GM10266 (cell line): ENCODE data around the gene VWCE.
"Not testable (repeated sequence)": the region's sequence is repeated elsewhere in the genome, so short reads cannot be mapped to it uniquely, and the experiment has no call there.

ENCODE experiments used
- DNase-seq: peaks from one replicate; pipeline ENCODE4 v3.0.0; 2012; ENCODE audit errors: extremely low spot score
- CTCF ChIP-seq: IDR thresholded peaks from 2 replicates; pipeline ENCODE4 v1.5.1; 2012; ENCODE audit warnings: mild to moderate bottlenecking, low read depth; ENCODE audit not compliant: control insufficient read depth, insufficient read depth; ENCODE audit errors: missing control alignments

VWCE gene

DNA sequence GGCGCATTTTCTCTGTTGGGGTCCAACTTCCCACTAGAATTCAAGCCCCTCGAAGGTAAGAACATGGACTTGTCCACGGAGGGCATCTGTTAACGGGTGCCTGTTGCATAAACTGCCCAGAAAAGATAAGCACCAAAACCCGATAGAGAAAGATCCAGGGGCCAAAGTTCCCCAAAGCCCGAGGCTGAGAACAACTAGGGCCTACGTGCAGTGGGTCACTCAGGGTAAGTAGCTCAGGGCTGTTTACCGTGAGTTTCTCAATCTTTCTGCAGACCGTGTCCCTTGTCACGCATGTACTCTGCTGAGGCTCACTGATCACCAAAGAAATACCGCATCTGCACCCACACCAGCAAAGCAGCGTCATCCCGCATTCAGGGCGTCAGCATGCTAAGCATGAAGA lies 29.8 kb downstream of the VWCE start:
- DNase-seq, result no peak
- TF ChIP-seq CTCF, result no peak

GRCh38 chr11:61264795-61265194 lies 30.3 kb downstream of the VWCE start:
- no peak for TF ChIP-seq CTCF
- DNase-seq, result no peak

DNA sequence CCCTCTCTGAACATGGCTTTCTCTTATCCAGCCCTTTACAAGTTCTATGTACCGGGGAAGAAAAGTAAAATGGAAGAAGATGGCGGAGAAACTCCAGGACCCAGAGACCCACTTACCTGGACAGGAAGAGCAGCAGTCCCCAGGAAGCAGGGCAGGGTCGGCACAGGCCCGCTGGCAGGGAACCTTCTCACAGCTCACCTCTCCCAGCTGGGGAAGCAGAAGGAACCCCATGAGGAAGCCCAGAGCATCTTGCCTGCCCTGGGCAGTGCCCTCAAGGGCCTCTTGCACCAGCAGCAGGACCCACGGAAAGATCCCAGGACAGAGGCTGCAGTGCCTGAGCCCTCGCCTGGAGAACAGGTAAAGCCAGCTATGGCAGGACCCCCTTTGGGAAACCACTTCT lies 30.7 kb downstream of the VWCE start:
- TF ChIP-seq CTCF, result no peak
- no peak for DNase-seq

GRCh38 chr11:61259363-61259762 lies 35.8 kb downstream of the VWCE start:
- no peak for TF ChIP-seq CTCF
- DNase-seq, result no peak

- no peak for DNase-seq
- no peak for TF ChIP-seq CTCF
Measured at GRCh38 chr11:61258546-61258945, 36.6 kb downstream of the VWCE start.

GRCh38 chr11:61256710-61257482 lies 38.2 kb downstream of the VWCE start:
- no peak for TF ChIP-seq CTCF
- no peak for DNase-seq

DNA sequence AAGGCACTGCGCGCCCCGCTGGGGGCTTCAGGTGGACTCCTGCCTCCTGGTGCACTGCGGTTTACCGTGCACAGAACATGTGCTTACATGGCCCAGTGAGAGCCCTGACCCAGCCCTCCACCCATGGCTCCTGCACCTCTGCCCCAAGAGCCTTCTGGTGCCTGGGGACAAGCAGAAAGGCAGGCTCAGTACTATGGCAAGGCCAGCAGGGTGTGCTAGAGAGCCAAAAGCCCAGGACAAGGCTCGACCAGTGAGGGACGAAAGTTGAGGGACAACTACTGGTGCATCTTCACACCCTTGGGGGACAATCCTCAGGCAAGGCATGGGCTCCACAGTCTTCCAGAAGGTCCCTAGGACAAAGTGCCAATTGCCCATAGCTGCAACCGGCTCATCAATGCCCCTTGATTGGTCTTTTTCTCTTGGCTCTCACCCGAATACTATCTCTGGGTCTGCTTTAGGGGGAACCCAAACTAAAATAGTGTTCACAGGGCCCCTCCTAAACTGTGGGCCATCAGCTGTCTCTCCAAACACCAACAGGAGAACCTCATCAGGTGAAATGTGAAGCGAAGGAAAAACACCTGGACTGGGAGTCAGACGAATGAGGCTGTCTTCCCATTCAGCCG lies 40.6 kb downstream of the VWCE start:
- peak; percentile 97 for TF ChIP-seq CTCF
- peak; percentile 87 for DNase-seq

DNA sequence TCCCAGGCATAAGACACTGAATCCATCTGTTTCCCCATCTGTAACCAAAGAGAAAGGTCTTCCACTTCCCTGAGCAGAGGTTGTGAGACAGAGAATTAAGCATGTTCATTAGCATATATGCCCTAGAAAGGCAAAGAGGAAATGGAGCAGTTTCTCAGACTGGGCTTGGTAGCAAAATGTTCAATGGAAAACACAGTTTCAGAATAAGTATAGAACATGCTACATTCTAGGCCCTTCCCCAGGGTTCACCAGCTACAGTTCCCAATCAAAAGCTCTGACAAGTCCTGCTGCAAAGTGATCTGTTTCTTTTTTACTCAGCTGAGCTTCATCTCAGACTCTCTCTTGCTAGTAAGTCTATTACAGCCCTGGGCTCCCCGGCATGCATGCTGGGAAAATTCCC lies 42.8 kb downstream of the VWCE start:
- not testable (repeated sequence) for DNase-seq

DNA sequence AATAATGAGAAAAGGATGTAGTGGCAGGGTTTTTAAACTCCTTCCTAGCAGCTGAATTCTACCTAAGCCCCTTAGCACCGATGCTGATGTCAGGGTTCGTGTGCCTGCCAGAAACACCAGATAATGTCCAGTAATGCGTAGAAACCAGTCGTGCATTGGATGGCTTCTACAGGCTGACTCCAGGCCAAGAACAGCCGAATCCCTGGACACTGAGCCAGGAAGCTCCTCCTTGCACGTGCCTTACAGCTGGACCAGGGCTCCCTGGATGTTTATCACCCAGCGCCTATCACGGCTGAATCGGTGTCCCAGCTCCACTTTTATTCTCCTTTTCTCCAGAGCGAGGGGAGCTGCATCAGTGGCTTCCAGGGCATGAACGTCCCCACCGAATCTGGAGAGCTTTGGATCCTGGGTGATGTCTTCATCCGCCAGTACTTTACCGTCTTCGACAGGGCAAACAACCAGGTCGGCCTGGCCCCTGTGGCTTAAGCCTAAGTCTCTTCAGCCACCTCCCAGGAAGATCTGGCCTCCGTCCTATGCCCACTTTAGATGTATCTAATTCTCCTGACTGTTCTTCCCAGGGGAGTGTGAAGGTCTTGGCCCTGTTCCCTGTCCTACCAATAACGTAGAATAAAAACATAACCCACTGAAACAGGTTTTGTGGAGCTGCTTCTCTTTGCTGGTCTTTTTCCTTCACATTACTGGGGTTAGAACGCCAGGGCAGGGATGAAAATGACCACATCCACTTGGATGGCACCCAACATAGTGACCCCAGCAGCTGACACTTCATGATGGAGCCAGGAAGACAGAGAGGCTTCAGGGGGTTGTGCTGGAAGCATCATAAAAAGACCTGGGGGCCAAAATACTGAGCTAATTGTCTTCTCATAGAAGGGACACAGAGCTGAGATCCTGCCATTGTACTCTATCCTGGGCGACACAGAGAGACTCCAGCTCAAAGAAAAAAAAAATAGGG lies 44.0 kb downstream of the VWCE start:
- not testable (repeated sequence) for DNase-seq

- DNase-seq, result not testable (repeated sequence)
Measured at GRCh38 chr11:61249201-61249600, 45.9 kb downstream of the VWCE start.
